LNCaP clone FGC (cell line): Measurements from ENCODE around the gene PRELP.
"Not testable (repeated sequence)": the region's sequence is repeated elsewhere in the genome, so short reads cannot be mapped to it uniquely, and the experiment has no call there.

Experiments used
- DNase-seq: peaks from one replicate; pipeline ENCODE4 v3.0.0-alpha.2; 2011; ENCODE audit warnings: low read depth
- H3K4me3 ChIP-seq: 2 replicates; pipeline ENCODE4 v1.5.1; 2011; ENCODE audit warnings: mild to moderate bottlenecking, low read depth, low read length, control low read depth
- CTCF ChIP-seq: IDR thresholded peaks from 2 replicates; pipeline ENCODE4 v1.5.1; 2012; ENCODE audit warnings: mild to moderate bottlenecking; ENCODE audit not compliant: control insufficient read depth, insufficient read depth; ENCODE audit errors: extremely low read depth

Gene PRELP

GRCh38 chr1:203462143-203462542 lies 13.5 kb upstream of the PRELP start:
- no peak for TF ChIP-seq CTCF
- DNase-seq = no peak
- H3K4me3 ChIP-seq = no peak overlapping the region

- DNase-seq = no peak
- no peak overlapping the region for H3K4me3 ChIP-seq
- TF ChIP-seq CTCF = no peak
Observed at GRCh38 chr1:203462878-203463277, 12.7 kb upstream of the PRELP start.

- no peak overlapping the region for H3K4me3 ChIP-seq
- no peak for DNase-seq
- TF ChIP-seq CTCF = no peak
Observed at GRCh38 chr1:203463469-203464062, 12.0 kb upstream of the PRELP start.

GRCh38 chr1:203464226-203464625 lies 11.4 kb upstream of the PRELP start:
- TF ChIP-seq CTCF = no peak
- DNase-seq = no peak
- H3K4me3 ChIP-seq = no peak overlapping the region

GRCh38 chr1:203464743-203465142 lies 10.9 kb upstream of the PRELP start:
- no peak for TF ChIP-seq CTCF
- no peak for DNase-seq
- no peak overlapping the region for H3K4me3 ChIP-seq

- H3K4me3 ChIP-seq = no peak overlapping the region
- no peak for TF ChIP-seq CTCF
- DNase-seq = no peak
Observed at GRCh38 chr1:203465146-203465798, 10.3 kb upstream of the PRELP start.

- DNase-seq = no peak
- no peak for TF ChIP-seq CTCF
- no peak overlapping the region for H3K4me3 ChIP-seq
Observed at GRCh38 chr1:203465948-203466347, 9.7 kb upstream of the PRELP start.

- not testable (repeated sequence) for H3K4me3 ChIP-seq, DNase-seq
Observed at GRCh38 chr1:203466906-203467549, 8.6 kb upstream of the PRELP start.
